Smooth muscle cell (in vitro differentiated cells): Measurements from ENCODE around the gene PIAS1. TPM values are rescaled to one million over a fixed set of nuclear protein-coding genes. Genes with fewer than 3 reads are reported as not detected.

ENCODE experiments used
- DNase-seq: peaks from one replicate; lab custom pipeline; 2025; ENCODE audit not compliant: unreplicated experiment; lab: John Stamatoyannopoulos, UW
- H2AFZ ChIP-seq: fragments of 200-600 bp; sonication (generic); 2 replicates; pipeline ENCODE4 v1.6.0; 2016; ENCODE audit warnings: antibody characterized with exemption, low read depth, mild to moderate bottlenecking
- H3F3A ChIP-seq: fragments of 200-600 bp; sonication (generic); 2 replicates; pipeline ENCODE4 v1.6.0; 2017; ENCODE audit warnings: antibody characterized with exemption, low read depth
- H3K27ac ChIP-seq: fragments of 200-600 bp; sonication (generic); 2 replicates; pipeline ENCODE4 v1.5.1; 2016; ENCODE audit warnings: low read depth, mild to moderate bottlenecking
- H3K27me3 ChIP-seq: fragments of 200-600 bp; sonication (generic); 2 replicates; pipeline ENCODE4 v1.6.1; 2016; ENCODE audit warnings: low read depth, mild to moderate bottlenecking
- H3K36me3 ChIP-seq: fragments of 200-600 bp; sonication (generic); 2 replicates; pipeline ENCODE4 v1.5.1; 2016; ENCODE audit warnings: low read depth
- H3K4me1 ChIP-seq: fragments of 200-600 bp; sonication (generic); 2 replicates; pipeline ENCODE4 v1.5.1; 2016; ENCODE audit warnings: low read depth
- H3K4me2 ChIP-seq: fragments of 200-600 bp; sonication (generic); 2 replicates; pipeline ENCODE4 v1.6.0; 2016; ENCODE audit warnings: mild to moderate bottlenecking
- H3K4me3 ChIP-seq: fragments of 200-600 bp; sonication (generic); 2 replicates; pipeline ENCODE4 v1.5.1; 2016; ENCODE audit warnings: mild to moderate bottlenecking
- H3K79me2 ChIP-seq: fragments of 200-600 bp; sonication (generic); 2 replicates; pipeline ENCODE4 v1.6.0; 2016; ENCODE audit warnings: low read depth, mild to moderate bottlenecking
- H3K9ac ChIP-seq: fragments of 200-600 bp; sonication (generic); 2 replicates; pipeline ENCODE4 v1.6.0; 2016; ENCODE audit warnings: low read depth
- H3K9me3 ChIP-seq: fragments of 200-600 bp; sonication (generic); replicated peaks from 2 replicates; pipeline ENCODE4 v1.5.1; 2016; ENCODE audit warnings: low read depth
- H4K20me1 ChIP-seq: fragments of 200-600 bp; sonication (generic); 2 replicates; pipeline ENCODE4 v1.6.0; 2016; ENCODE audit warnings: low read depth
- CTCF ChIP-seq: fragments of 200-600 bp; sonication (generic); IDR thresholded peaks from 2 replicates; pipeline ENCODE4 v1.5.1; 2017; ENCODE audit warnings: borderline replicate concordance, mild to moderate bottlenecking, antibody characterized with exemption; ENCODE audit not compliant: insufficient read depth, poor library complexity, severe bottlenecking
- WGBS: methylation state at CpG from one replicate; pipeline ENCODE4 v1.1.7; 2016; ENCODE audit warnings: low lambda C conversion rate; 5-methylcytosine and 5-hydroxymethylcytosine counted together
- polyA plus RNA-seq: library from polyadenylated mRNA; unstranded; fragments of >200 nt; fragmentation: Nextera tagmentation; extraction: Ambion mirVana; gene quantifications from 2 replicates; pipeline ENCODE4 v1.2.1, GENCODE V29; 2016
- total RNA-seq: library from RNA; depleted of rRNA; stranded (reverse); fragments of >200 nt; gene quantifications from 2 replicates; pipeline ENCODE4 v1.2.3, GENCODE V29; 2014

The PIAS1 gene
- total and polyA plus RNA-seq, 2 experiments from 2014 or later = 46.4 to 56.1 TPM

GRCh38 chr15:68199340-68199739 is 145.2 kb downstream of the PIAS1 start:
- H3K36me3 ChIP-seq = no peaks in the 10 kb centered on the region
- no peaks in the 10 kb centered on the region for H3K27me3 ChIP-seq
- H3F3A ChIP-seq = no peaks in the 10 kb centered on the region
- H3K9ac ChIP-seq = no peak overlapping the region
- H3K79me2 ChIP-seq = no peaks in the 10 kb centered on the region
- WGBS = 67% methylated on average over 11 of the region's 11 CpGs
- H3K27ac ChIP-seq = no peak overlapping the region
- TF ChIP-seq CTCF = no peak
- no peaks in the 10 kb centered on the region for H4K20me1 ChIP-seq
- H3K4me3 ChIP-seq = no peak overlapping the region
- no peak overlapping the region for H2AFZ ChIP-seq
- H3K4me2 ChIP-seq = no peak overlapping the region
- DNase-seq = no peak
- H3K4me1 ChIP-seq = peaks cover 13% of the 10 kb centered on the region
- H3K9me3 ChIP-seq = no peaks in the 10 kb centered on the region

- no peak overlapping the region for H3K4me3 ChIP-seq
- no peaks in the 10 kb centered on the region for H3K27me3 ChIP-seq
- no peaks in the 10 kb centered on the region for H4K20me1 ChIP-seq
- H3K4me2 ChIP-seq = no peak overlapping the region
- H3K4me1 ChIP-seq = peaks cover 13% of the 10 kb centered on the region
- no peaks in the 10 kb centered on the region for H3F3A ChIP-seq
- H3K9me3 ChIP-seq = no peaks in the 10 kb centered on the region
- no peak overlapping the region for H3K27ac ChIP-seq
- no peak for DNase-seq
- H2AFZ ChIP-seq = no peak overlapping the region
- no peak for TF ChIP-seq CTCF
- 52% methylated on average over 16 of the region's 16 CpGs for WGBS
- no peaks in the 10 kb centered on the region for H3K79me2 ChIP-seq
- no peak overlapping the region for H3K9ac ChIP-seq
- H3K36me3 ChIP-seq = no peaks in the 10 kb centered on the region
Observed at GRCh38 chr15:68200016-68200861, 146.1 kb downstream of the PIAS1 start.

GRCh38 chr15:68201153-68201878 is 147.2 kb downstream of the PIAS1 start:
- no peaks in the 10 kb centered on the region for H3K36me3 ChIP-seq
- no peak overlapping the region for H3K4me3 ChIP-seq
- H3K9ac ChIP-seq = no peak overlapping the region
- H3K27ac ChIP-seq = no peak overlapping the region
- no peak overlapping the region for H3K4me2 ChIP-seq
- no peak for TF ChIP-seq CTCF
- whole genome bisulfite sequencing = 96% methylated on average over 7 of the region's 7 CpGs
- H3K27me3 ChIP-seq = no peaks in the 10 kb centered on the region
- H2AFZ ChIP-seq = no peak overlapping the region
- peaks cover 13% of the 10 kb centered on the region for H3K4me1 ChIP-seq
- H3K9me3 ChIP-seq = no peaks in the 10 kb centered on the region
- H3F3A ChIP-seq = no peaks in the 10 kb centered on the region
- H3K79me2 ChIP-seq = no peaks in the 10 kb centered on the region
- no peak for DNase-seq
- no peaks in the 10 kb centered on the region for H4K20me1 ChIP-seq
